GM18519 (cell line): Measurements from ENCODE around the gene C11orf97.
A peak's percentile ranks its signal among the peaks of the same experiment; 100 is the strongest.
"Not testable (repeated sequence)": the region's sequence is repeated elsewhere in the genome, so short reads cannot be mapped to it uniquely, and the experiment has no call there.

Experiments
- ATAC-seq: cut with Tn5 transposase; IDR thresholded peaks from one replicate; pipeline ENCODE4 v1.9.1; 2021; ENCODE audit warnings: mild to moderate bottlenecking, moderate library complexity; ENCODE audit not compliant: unreplicated experiment, low FRiP score

The C11orf97 gene, protein sequence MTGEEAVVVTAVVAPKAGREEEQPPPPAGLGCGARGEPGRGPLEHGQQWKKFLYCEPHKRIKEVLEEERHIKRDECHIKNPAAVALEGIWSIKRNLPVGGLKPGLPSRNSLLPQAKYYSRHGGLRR

DNA sequence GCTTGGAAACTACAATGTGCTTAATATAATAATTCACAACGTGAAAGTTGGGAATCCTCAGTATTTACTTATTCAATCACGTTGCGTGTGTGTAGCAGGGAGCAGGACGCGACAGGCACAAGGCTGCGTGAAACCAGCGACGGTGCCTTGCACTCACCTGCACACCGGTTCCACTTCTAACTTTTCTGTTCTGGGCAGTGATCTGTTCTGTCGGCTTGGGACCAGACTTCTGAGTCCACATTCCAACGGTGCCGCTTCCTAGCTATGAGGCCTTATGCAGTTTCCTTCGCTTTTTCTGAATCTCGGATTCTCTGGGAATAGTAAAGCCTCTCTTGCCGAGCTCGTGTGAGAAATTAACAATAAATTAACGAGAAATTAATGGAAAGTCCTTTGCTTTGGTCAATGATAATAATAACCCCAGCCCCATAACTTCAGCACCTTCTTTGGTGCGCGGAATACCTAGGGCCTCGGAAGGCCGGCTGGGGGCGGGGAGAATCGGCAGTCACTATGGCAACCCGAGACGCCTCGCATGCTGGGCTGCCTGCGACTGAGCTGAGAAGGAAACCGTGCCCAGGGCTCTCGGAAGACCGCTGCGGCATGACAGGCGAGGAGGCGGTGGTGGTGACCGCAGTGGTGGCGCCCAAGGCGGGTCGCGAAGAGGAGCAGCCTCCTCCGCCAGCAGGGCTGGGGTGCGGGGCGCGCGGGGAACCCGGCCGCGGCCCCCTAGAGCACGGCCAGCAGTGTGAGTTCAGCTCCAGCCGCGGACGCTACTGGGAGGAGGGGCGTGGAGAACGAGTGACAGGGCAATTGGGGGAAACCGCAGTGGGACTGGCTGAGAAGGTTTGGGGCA is at the start of gene C11orf97:
TSS of gene C11orf97 (plus strand) at position 530 of the 850 bp plus-strand sequence. CDS start at position 598, 68 bp downstream.
- peak; percentile 64 for ATAC-seq

- ATAC-seq, result peak; percentile 92
These were observed 42.8 kb upstream of the C11orf97 start for GRCh38 chr11:94469416-94469815.

DNA sequence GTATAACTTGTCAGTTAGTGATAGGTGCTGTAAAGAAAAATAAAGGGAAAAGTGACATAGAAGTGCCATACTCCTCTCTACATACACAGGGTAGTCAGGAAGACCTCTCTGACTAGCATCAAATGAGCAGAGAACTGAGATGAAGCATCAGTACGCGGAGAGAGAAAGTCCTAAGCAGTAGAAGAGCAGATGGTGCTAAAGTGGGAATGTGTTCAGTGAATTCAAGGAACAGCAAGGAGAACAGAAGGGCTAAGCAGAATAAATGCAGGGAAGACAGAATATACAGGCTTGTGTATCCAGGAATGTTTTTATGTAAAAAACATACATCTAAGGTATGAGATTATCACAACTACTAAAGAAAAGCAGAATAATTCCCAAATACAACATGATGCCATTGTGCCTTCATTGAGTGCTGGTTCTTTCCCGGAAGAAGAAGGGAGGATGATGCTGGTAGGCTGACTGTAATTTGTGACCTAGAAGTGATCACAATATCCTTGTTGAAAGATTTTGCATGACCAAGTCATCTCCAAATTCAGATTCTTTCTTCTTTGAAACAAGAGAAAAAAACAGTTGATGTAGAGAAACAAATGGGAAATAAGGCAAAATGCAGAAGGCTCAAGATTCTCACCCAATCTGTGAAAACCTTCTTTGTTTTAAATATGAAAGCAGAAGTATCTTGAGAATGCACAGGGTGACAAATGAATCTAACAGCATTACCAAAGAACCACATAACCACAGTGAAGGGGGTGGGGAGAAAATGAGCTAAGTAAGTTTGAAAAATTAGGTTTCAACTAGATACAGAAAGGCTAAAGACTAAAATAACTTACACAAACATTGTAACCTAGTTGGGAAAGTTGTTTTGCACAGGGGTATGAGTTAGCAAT is 39.1 kb upstream of the C11orf97 start:
- ATAC-seq, result peak; percentile 82

GRCh38 chr11:94477624-94478023 is 34.6 kb upstream of the C11orf97 start:
- no peak for ATAC-seq

GRCh38 chr11:94481342-94481741 is 30.9 kb upstream of the C11orf97 start:
- no peak for ATAC-seq

- ATAC-seq, result no peak
These were observed 26.2 kb upstream of the C11orf97 start for GRCh38 chr11:94486068-94486467.

- peak; percentile 99 for ATAC-seq
These were observed 18.8 kb upstream of the C11orf97 start, which contains the start of the genes ANKRD49 and MRE11 for GRCh38 chr11:94493281-94494125. ANKRD49 (plus strand) TSS chr11:94493984; CDS start chr11:94496694, 2,710 bp downstream. MRE11 (minus strand) TSS chr11:94493844; CDS start chr11:94492801, 1,043 bp downstream.

DNA sequence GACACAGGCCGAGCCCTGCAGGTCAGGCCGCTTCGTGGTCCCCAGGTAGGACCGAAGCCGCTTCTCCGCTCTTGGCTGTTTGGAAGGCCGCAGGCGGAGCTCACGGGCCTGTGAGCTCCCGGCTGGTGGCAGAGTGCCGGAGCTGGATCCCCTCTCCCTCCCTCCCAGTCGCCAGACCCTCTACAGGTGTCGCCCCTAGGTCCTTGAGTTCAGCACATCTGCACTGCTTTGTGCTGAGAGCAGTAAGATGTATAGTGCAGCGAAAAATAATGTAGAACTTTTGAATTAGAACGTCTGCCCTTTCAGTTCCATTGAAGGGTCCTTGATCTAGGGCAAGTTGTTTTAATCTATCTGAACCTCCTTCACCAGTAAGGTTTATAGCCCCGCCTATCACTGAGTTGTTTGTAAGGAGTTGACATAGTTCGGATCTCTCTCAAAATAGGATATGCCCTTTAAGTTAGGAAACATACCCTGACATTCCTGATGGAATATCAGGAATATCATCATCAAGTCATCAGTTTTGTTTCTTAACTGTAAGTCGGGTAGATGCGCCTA is 18.1 kb upstream of the C11orf97 start:
- ATAC-seq, result peak; percentile 43

DNA sequence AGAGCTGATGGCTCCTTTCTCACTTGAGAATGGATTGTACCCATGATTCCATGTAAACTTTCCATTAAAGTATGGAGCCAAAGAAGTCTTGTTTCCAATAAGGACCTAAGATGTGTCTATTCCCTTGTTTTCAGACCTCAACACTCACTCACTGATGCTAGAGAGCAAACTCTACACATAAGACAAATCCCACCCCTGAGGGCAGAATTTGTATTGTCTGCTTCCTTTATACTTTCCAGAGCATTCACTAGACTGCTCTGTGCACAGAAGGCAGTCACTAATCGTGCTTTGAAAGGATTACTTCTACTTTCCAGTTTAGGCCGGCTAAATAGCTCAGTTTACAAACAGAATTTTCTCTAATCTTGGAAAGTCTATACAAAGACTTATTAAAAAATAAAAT is 12.1 kb upstream of the C11orf97 start:
- no peak for ATAC-seq

DNA sequence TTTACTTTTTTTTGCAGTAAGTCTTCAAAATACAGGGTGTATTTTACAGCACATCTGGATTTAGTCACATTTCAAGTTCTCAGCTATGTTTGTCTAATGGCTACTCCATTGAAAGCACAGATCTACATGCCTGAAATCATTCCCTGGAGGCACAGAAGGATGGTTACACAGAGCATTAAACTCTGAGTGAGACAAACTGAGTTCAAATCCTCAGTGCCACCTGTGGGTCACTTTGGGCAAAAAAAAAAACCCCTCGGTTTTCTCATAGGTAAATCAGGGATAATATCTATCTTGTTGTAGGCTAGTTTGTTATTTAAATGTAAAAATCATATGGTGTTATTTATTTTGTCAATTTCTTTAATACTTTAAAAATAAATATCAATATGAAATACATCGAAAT is 10.7 kb upstream of the C11orf97 start:
- no peak for ATAC-seq

- no peak for ATAC-seq
These were observed 7.5 kb upstream of the C11orf97 start for GRCh38 chr11:94504689-94505293.

- not testable (repeated sequence) for ATAC-seq
These were observed 5.7 kb upstream of the C11orf97 start for GRCh38 chr11:94506513-94506912.

- no peak for ATAC-seq
These were observed 4.8 kb upstream of the C11orf97 start for GRCh38 chr11:94507485-94507884.

DNA sequence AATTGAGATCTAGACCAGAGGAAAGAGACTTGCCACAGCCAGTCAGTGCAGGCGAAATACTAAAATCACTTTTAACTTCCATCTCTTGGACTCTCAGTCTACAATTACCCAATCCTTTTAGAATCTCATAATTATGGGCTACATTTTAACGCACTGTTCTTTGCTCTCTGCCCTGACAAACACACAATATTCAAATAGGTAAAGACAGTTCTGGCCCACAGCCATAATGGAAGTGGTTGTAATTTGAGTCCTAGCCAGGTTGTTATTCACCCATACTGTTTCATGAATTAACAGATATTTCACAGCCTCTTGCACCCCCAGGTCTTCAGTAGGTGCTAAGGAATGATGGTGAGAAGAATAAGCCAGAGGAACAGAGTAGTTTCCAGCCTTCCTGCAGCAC is 830 bp downstream of the C11orf97 start:
- no peak for ATAC-seq

DNA sequence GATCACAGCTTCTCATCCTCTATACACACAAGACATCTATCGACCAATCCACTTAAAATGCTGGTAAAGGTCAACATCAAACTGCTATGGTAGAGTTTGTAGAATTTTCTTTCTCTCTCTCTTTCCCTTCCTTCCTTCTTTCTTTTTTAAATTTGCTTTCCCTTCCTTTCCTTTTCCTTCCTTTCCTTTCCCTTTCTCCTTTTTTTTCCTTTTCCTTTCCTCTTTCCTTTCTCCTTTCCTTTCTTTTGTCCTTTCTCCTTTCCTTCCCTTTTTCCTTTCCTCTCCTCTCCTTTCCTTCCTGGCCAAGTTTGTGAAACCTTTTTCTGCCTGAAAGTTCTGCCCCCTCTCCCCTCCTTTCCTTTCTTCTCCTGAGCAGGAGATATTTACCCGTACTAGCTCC is 3.1 kb downstream of the C11orf97 start:
- ATAC-seq, result no peak

GRCh38 chr11:94516725-94517124 is 4.5 kb downstream of the C11orf97 start:
- ATAC-seq, result no peak

GRCh38 chr11:94518300-94518699 is 6.0 kb downstream of the C11orf97 start:
- no peak for ATAC-seq

DNA sequence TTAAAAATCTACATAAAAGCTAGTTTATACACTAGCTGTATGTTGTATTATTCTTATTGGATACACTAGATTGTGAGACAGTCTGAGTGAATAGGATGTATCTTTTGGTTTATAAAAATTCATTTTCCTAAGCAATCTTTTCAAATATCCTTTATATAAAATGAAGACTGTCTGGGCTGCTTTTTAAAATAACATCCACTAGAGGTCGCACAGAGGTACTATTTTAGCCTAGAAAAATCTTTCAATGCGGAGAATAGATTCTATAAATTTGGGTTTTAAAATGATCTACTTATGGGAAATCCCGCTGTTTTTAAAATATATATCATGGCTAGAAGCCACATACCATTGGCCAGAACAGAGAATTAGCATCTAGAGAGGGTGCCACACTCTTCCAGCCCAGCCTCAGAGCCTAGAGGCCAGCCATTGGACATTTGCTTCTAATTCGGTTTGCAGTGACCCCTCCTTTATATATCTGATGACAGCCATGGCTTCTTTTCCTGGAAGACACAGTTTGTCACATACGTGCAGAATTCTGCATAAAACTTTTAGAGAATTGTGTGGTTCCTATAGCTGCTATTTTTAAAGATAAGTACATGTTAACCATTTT is 7.3 kb downstream of the C11orf97 start:
- ATAC-seq, result no peak

DNA sequence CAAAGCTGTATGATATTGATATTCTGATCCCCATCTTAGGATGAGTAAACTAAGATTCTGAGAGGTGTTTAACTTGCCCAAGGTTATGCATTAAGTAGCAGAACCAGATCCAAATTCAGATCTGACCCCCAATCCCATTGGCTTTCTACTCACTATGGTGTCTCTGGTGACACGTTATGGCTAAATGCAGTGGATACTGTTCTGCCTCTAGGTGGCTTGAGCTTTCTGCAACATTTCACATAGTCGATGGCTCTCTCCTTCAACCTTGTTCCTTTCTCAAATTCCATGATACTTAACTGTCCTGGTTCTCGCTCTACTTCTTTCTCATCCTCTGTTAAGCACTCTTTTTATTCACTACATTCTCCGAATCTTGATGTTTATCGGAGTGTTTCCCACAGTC is 9.4 kb downstream of the C11orf97 start:
- ATAC-seq, result peak; percentile 56
